ENCODE results near the gene NF2. TPM values are rescaled to one million over a fixed set of nuclear protein-coding genes. Genes with fewer than 3 reads are reported as not detected.

NF2 gene
- total and polyA plus RNA-seq, 2 experiments from 2014 or later: 62.9 to 111 TPM

- Histone ChIP-seq H3K27ac (no peak overlapping the region), H3K9ac (no peak overlapping the region), H3F3A (ENCODE audit: insufficient read depth) (peaks cover 26% of the 10 kb centered on the region; the same call in 1 of the 2 replicates), H3K79me2 (ENCODE audit: insufficient read depth) (peaks cover 32% of the 10 kb centered on the region), H3K9me2 (ENCODE audit: insufficient read depth) (no peaks in the 10 kb centered on the region), H3K4me2 (ENCODE audit: unreplicated experiment) (no peak overlapping the region), H4K20me1 (ENCODE audit: insufficient read depth) (no peaks in the 10 kb centered on the region), H3K9me3 (ENCODE audit: low read depth) (no peaks in the 10 kb centered on the region), H3K36me3 (ENCODE audit: low read depth) (peaks cover 33% of the 10 kb centered on the region), H2AFZ (no peak overlapping the region), H3K4me1 (ENCODE audit: insufficient read depth) (peaks cover 20% of the 10 kb centered on the region), H3K4me3 (no peak overlapping the region), H3K27me3 (replicated peaks; ENCODE audit: insufficient read depth) (no peaks in the 10 kb centered on the region)
- no peak for DNase-seq
- in situ Hi-C loops (cut with MboI): no loop called here
- TF ChIP-seq EZH2phosphoT487 (IDR thresholded peaks at IDR 0.05; ENCODE audit: insufficient read depth, low read depth) (no peak), EZH2 (IDR thresholded peaks at IDR 0.05; ENCODE audit: insufficient read depth, poor library complexity, severe bottlenecking) (no peak)
- 97 to 98% methylated on average over 4 of the region's 4 CpGs for WGBS, 2 experiments (ENCODE audit: low coverage in 1 of 2, low lambda C conversion rate in 2 of 2, missing lambda C conversion rate in 2 of 2)
Measured at GRCh38 chr22:29642694-29643093, 39.3 kb downstream of the NF2 start.

DNA sequence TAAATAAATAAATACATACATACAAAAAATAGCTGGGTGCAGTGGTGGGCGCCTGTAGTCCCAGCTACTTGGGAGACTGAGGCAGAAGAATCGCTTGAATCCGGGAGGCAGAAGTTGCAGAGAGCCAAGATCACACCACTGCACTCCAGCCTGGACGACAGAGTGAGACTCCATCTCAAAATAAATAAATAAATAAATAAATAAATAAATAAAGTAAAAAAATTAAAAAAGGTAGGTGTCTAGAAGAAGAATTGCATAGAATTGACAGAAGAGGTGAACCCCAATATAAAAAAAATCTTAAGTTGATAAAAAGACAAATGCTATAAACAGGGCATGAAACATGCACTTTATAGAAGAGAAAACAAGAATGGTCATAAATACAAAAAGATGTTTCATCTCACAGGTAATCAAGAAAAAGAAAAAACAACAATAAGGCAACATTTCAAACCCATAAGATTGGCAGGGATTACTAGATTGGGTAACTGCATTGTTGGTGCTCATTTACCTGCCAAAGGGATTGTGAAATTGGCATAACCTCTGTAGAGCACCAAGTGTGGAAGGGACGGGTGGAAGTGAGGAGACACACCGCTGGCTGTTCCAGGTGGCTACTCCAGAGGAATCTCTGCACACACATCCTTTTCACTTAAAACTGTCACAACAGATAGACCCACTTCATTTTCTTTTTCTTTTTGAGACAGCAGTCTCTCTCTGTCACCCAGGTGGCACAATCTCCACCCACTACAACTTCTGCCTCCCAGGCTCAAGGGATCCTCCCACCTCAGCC is 44.7 kb downstream of the NF2 start:
- no peak overlapping the region for H2AFZ ChIP-seq
- 95 to 97% methylated on average over 6 of the region's 6 CpGs for WGBS, 2 experiments (ENCODE audit: low coverage in 1 of 2, low lambda C conversion rate in 2 of 2, missing lambda C conversion rate in 2 of 2)
- H3K36me3 ChIP-seq (ENCODE audit: low read depth): peaks cover 51% of the 10 kb centered on the region
- no peak for TF ChIP-seq EZH2phosphoT487 (IDR thresholded peaks at IDR 0.05; ENCODE audit: insufficient read depth, low read depth)
- TF ChIP-seq EZH2 (IDR thresholded peaks at IDR 0.05; ENCODE audit: insufficient read depth, poor library complexity, severe bottlenecking): no peak
- no peak overlapping the region for H3K9ac ChIP-seq
- H3K4me1 ChIP-seq (ENCODE audit: insufficient read depth): no peaks in the 10 kb centered on the region
- H3K27me3 ChIP-seq (replicated peaks; ENCODE audit: insufficient read depth): no peaks in the 10 kb centered on the region
- DNase-seq: no peak
- 0 out of 2 replicates have a peak, but pooled peaks cover 3% of the 10 kb centered on the region for H3F3A ChIP-seq (ENCODE audit: insufficient read depth)
- H3K4me3 ChIP-seq: no peak overlapping the region
- no peaks in the 10 kb centered on the region for H4K20me1 ChIP-seq (ENCODE audit: insufficient read depth)
- no peak overlapping the region for H3K27ac ChIP-seq
- no peaks in the 10 kb centered on the region for H3K9me3 ChIP-seq (ENCODE audit: low read depth)
- no peaks in the 10 kb centered on the region for H3K79me2 ChIP-seq (ENCODE audit: insufficient read depth)
- in situ Hi-C loops (cut with MboI): no loop called here
- no peak overlapping the region for H3K4me2 ChIP-seq (ENCODE audit: unreplicated experiment)
- H3K9me2 ChIP-seq (ENCODE audit: insufficient read depth): no peaks in the 10 kb centered on the region

DNA sequence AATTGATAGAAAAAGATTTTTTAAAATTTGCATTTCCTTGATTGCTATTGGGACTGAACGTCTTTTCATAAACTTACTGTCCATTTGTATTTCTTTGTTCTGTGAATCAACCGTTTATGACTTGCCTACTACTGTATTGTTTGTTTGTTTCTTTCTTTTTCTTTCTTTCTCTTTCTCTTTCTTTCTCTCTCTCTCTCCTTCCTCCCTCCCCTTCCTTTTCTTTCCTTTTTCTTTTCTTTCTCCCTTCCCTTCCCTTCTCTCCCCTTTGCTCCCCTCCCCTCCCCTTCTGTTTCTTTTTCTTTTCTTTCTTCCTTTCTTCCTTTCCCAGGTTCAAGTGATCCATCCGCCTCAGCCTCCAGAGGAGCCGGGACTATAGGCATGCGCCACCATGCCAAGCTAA is 46.9 kb downstream of the NF2 start:
- no peak for DNase-seq

GRCh38 chr22:29651652-29652051 is 48.2 kb downstream of the NF2 start:
- Histone ChIP-seq H3F3A (ENCODE audit: insufficient read depth) (peaks cover 5% of the 10 kb centered on the region; the same call in 1 of the 2 replicates), H3K9me3 (ENCODE audit: low read depth) (no peaks in the 10 kb centered on the region), H3K9ac (no peak overlapping the region), H3K79me2 (ENCODE audit: insufficient read depth) (no peaks in the 10 kb centered on the region), H3K4me1 (ENCODE audit: insufficient read depth) (no peaks in the 10 kb centered on the region), H4K20me1 (ENCODE audit: insufficient read depth) (no peaks in the 10 kb centered on the region), H3K27ac (no peak overlapping the region), H3K36me3 (ENCODE audit: low read depth) (peaks cover 52% of the 10 kb centered on the region), H3K9me2 (ENCODE audit: insufficient read depth) (no peaks in the 10 kb centered on the region), H2AFZ (no peak overlapping the region), H3K4me2 (ENCODE audit: unreplicated experiment) (no peak overlapping the region), H3K27me3 (replicated peaks; ENCODE audit: insufficient read depth) (no peaks in the 10 kb centered on the region), H3K4me3 (no peak overlapping the region)
- DNase-seq: no peak
- 100% methylated on average over 1 of the region's 1 CpG for WGBS, 2 experiments (ENCODE audit: low coverage in 1 of 2, low lambda C conversion rate in 2 of 2, missing lambda C conversion rate in 2 of 2)
- TF ChIP-seq EZH2 (IDR thresholded peaks at IDR 0.05; ENCODE audit: insufficient read depth, poor library complexity, severe bottlenecking) (no peak), EZH2phosphoT487 (IDR thresholded peaks at IDR 0.05; ENCODE audit: insufficient read depth, low read depth) (no peak)
- in situ Hi-C loops (cut with MboI): no loop called here

More for the DNA sequence above, 46.9 kb downstream of the NF2 start:
- Histone ChIP-seq H3K9me2 (ENCODE audit: insufficient read depth) (no peaks in the 10 kb centered on the region), H3K27ac (no peak overlapping the region), H2AFZ (no peak overlapping the region), H3K9ac (no peak overlapping the region), H3K4me1 (ENCODE audit: insufficient read depth) (no peaks in the 10 kb centered on the region), H4K20me1 (ENCODE audit: insufficient read depth) (no peaks in the 10 kb centered on the region), H3K9me3 (ENCODE audit: low read depth) (no peaks in the 10 kb centered on the region), H3K36me3 (ENCODE audit: low read depth) (peaks cover 57% of the 10 kb centered on the region), H3K4me2 (ENCODE audit: unreplicated experiment) (no peak overlapping the region), H3K4me3 (no peak overlapping the region), H3K27me3 (replicated peaks; ENCODE audit: insufficient read depth) (no peaks in the 10 kb centered on the region), H3K79me2 (ENCODE audit: insufficient read depth) (no peaks in the 10 kb centered on the region), H3F3A (ENCODE audit: insufficient read depth) (0 out of 2 replicates have a peak, but pooled peaks cover 8% of the 10 kb centered on the region)
- TF ChIP-seq EZH2 (IDR thresholded peaks at IDR 0.05; ENCODE audit: insufficient read depth, poor library complexity, severe bottlenecking) (no peak), EZH2phosphoT487 (IDR thresholded peaks at IDR 0.05; ENCODE audit: insufficient read depth, low read depth) (no peak)
- in situ Hi-C loops (cut with MboI): no loop called here
- WGBS, 2 experiments (ENCODE audit: low coverage in 1 of 2, low lambda C conversion rate in 2 of 2, missing lambda C conversion rate in 2 of 2): 97 to 100% methylated on average over 5 of the region's 5 CpGs
